ENCODE measurements around the gene UNC13D. TPM values are rescaled to one million over a fixed set of nuclear protein-coding genes. Genes with fewer than 3 reads are reported as not detected.

UNC13D gene
- total RNA-seq, 1 experiment from 2014 or later = 3.5 TPM

DNA sequence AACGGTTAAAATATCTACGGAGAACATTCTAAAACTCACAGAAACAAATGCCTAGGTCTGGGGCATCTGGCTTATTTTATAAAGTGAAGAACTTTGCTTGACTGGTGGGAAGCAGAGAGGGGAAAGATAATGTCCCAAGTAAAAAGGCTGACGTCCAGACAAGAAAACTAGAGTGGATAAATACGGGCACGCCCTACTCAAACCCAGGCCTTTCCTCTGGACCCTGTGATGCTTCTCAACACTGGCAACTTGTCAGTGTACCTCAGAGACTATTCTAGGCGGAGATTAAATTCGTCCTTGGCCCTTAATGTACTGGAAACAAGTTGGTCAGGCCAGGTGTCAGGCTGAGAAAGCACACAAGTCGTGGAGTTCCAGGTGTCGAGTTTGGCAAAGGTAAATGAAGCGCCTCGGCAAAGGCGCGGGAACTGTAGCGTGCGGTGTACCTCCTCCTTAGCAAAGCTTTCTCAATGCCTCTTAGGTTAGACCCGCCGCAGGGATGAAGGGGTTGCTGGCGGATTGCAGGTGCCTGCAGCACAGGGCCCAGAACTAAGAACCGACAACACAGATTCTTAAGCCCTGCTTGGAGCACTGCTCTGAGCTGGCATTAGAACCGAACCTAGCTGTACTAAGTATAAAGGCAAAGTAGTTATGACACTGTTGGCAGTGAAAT lies 60.3 kb downstream of the UNC13D start:
- CTCF ChIA-PET = interaction anchor here (0.6 to 2.1 kb wide), 13 partner anchors 19 to 993 kb away, joined by 3 to 6 read pairs (median 4); partner anchors contain the start of genes GALK1 and WBP2
- H3K4me3 Mint-ChIP-seq (ENCODE audit: unreplicated experiment) = peak overlapping the region; percentile 80
- no peaks in the 10 kb centered on the region for H3K9me3 Mint-ChIP-seq (ENCODE audit: unreplicated experiment)
- intact Hi-C loops (cut with micrococcal nuclease) = no loop called here
- POLR2A ChIA-PET = interaction anchor here (0.7 to 6.0 kb wide), 22 partner anchors 8 to 481 kb away, joined by 3 to 91 read pairs (median 6); partner anchors contain the start of genes ACOX1, FBF1, GALK1 and ITGB4
- H3K36me3 Mint-ChIP-seq (ENCODE audit: insufficient read depth, unreplicated experiment) = peaks cover 24% of the 10 kb centered on the region
- no peak for TF ChIP-seq CTCF (IDR thresholded peaks at IDR 0.05; ENCODE audit: unreplicated experiment)
- BruUV-seq (replicated peaks) = no TSS peak
- no peaks in the 10 kb centered on the region for H3K27me3 Mint-ChIP-seq (ENCODE audit: insufficient read depth, unreplicated experiment)
- peak overlapping the region; percentile 96 for H3K27ac Mint-ChIP-seq (ENCODE audit: low read depth, unreplicated experiment)
- peaks cover 19% of the 10 kb centered on the region for H3K4me1 Mint-ChIP-seq (ENCODE audit: insufficient read depth, unreplicated experiment)
- DNase-seq (ENCODE audit: unreplicated experiment) = no peak

GRCh38 chr17:75783069-75783783 lies 61.0 kb downstream of the UNC13D start:
- Mint-ChIP-seq H3K4me3 (ENCODE audit: unreplicated experiment) (peak overlapping the region; percentile 58), H3K27me3 (ENCODE audit: insufficient read depth, unreplicated experiment) (no peaks in the 10 kb centered on the region), H3K27ac (ENCODE audit: low read depth, unreplicated experiment) (peak overlapping the region; percentile 86), H3K9me3 (ENCODE audit: unreplicated experiment) (no peaks in the 10 kb centered on the region), H3K36me3 (ENCODE audit: insufficient read depth, unreplicated experiment) (peaks cover 31% of the 10 kb centered on the region), H3K4me1 (ENCODE audit: insufficient read depth, unreplicated experiment) (peaks cover 19% of the 10 kb centered on the region)
- ChIA-PET CTCF (interaction anchor here (0.5 to 2.1 kb wide), 20 partner anchors 8 to 993 kb away, joined by 3 to 6 read pairs (median 4); partner anchors contain the start of gene WBP2), POLR2A (interaction anchor here (0.7 to 6.0 kb wide), 20 partner anchors 8 to 482 kb away, joined by 3 to 91 read pairs (median 8); partner anchors contain the start of genes ACOX1, FBF1, GALK1 and ITGB4)
- peak; percentile 58 for DNase-seq (ENCODE audit: unreplicated experiment)
- BruUV-seq (replicated peaks) = no TSS peak
- intact Hi-C loops (cut with micrococcal nuclease) = no loop called here
- peak; percentile 51 for TF ChIP-seq CTCF (IDR thresholded peaks at IDR 0.05; ENCODE audit: unreplicated experiment)

DNA sequence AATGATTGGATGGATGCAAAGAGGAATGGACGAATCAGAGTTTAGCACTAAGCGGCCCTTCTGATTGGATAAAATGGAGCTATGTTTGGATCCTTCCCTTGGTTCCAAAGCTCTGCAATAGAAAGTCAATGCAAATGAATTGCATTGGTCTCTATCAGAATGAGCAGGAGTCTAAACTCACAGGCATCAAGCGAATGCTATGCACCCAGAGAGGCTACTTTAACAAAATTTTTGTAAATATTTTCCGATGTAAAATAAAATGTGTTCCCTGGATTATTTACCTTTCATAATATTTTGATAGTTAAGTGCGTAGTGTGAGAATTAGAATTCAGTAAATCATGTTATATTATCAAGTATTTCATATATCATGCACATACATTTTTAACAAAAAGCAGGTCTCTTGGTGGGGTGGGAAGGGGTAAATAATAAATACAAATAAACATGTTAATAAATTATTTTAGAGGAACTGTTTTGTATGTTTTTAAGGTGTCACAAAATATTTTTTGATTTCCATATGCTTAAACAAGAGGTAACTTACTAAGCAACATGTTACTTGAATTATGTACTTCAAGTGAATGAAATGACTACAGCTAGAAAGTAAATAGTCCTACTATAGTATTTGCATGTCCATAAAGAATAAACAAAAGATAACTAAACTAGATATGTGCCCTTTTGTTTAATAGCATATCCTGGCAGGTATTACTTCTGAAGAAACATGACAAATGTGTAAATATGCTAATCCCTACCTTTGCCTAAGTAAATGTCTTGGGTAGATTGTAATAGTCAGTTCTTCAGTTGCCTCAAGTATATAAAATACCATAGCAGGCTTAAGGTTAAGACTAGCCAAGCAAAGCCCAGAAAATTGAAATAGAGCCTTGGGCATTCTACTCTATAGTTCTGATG lies 64.0 kb downstream of the UNC13D start:
- H3K27me3 Mint-ChIP-seq (ENCODE audit: insufficient read depth, unreplicated experiment) = no peaks in the 10 kb centered on the region
- CTCF ChIA-PET = interaction anchor here (0.5 to 1.2 kb wide), 3 partner anchors 75 to 608 kb away, joined by 3 to 4 read pairs (median 4); partner anchors contain the start of gene WBP2
- H3K4me1 Mint-ChIP-seq (ENCODE audit: insufficient read depth, unreplicated experiment) = peaks cover 21% of the 10 kb centered on the region
- peak overlapping the region; percentile 93 for H3K4me3 Mint-ChIP-seq (ENCODE audit: unreplicated experiment)
- TF ChIP-seq CTCF (IDR thresholded peaks at IDR 0.05; ENCODE audit: unreplicated experiment) = no peak
- H3K27ac Mint-ChIP-seq (ENCODE audit: low read depth, unreplicated experiment) = peak overlapping the region; percentile 100
- no TSS peak for BruUV-seq (replicated peaks)
- DNase-seq (ENCODE audit: unreplicated experiment) = no peak
- H3K36me3 Mint-ChIP-seq (ENCODE audit: insufficient read depth, unreplicated experiment) = peaks cover 54% of the 10 kb centered on the region
- intact Hi-C loops (cut with micrococcal nuclease) = loop anchor here (2.0 to 5.0 kb wide), 2 partner anchors 37 to 97 kb away; no protein-coding TSS in a partner anchor
- no peaks in the 10 kb centered on the region for H3K9me3 Mint-ChIP-seq (ENCODE audit: unreplicated experiment)
- POLR2A ChIA-PET = interaction anchor here (0.6 to 8.0 kb wide), 68 partner anchors 9 to 1167 kb away, joined by 3 to 153 read pairs (median 4); partner anchors contain the start of genes ACOX1, GALK1, GGA3 and ITGB4
